GM12874 (cell line): ENCODE data around the gene NHERF1.

Experiments
- CTCF ChIP-seq: IDR thresholded peaks from 2 replicates; pipeline ENCODE4 v1.5.1; 2011; ENCODE audit warnings: low read depth, mild to moderate bottlenecking, control low read depth, low read length, moderate library complexity; ENCODE audit not compliant: insufficient read depth

Gene NHERF1

GRCh38 chr17:74733365-74734122 lies 14.9 kb upstream of the NHERF1 start:
- no peak for TF ChIP-seq CTCF

GRCh38 chr17:74734256-74734655 lies 14.2 kb upstream of the NHERF1 start:
- TF ChIP-seq CTCF = no peak

GRCh38 chr17:74736513-74737298 lies 11.7 kb upstream of the NHERF1 start, which contains the start of gene RAB37:
TSS of gene RAB37 (plus strand) at chr17:74737256. CDS start at chr17:74737273, 17 bp downstream.
- TF ChIP-seq CTCF = peak; percentile 78

GRCh38 chr17:74737299-74738050 lies 11.0 kb upstream of the NHERF1 start:
- peak; percentile 66 for TF ChIP-seq CTCF

GRCh38 chr17:74738051-74738996 lies 10.1 kb upstream of the NHERF1 start:
- TF ChIP-seq CTCF = no peak

GRCh38 chr17:74739227-74739831 lies 9.1 kb upstream of the NHERF1 start:
- no peak for TF ChIP-seq CTCF
